ENCODE results near the gene RPS28. TPM values are rescaled to one million over a fixed set of nuclear protein-coding genes. Genes with fewer than 3 reads are reported as not detected.
A peak's percentile ranks its signal among the peaks of the same experiment; 100 is the strongest.
"Not testable (repeated sequence)": the region's sequence is repeated elsewhere in the genome, so short reads cannot be mapped to it uniquely, and the experiment has no call there.

The RPS28 gene
- total RNA-seq, 6 experiments from 2014 or later, result 1,135 to 1,536 (median 1,376) TPM

DNA sequence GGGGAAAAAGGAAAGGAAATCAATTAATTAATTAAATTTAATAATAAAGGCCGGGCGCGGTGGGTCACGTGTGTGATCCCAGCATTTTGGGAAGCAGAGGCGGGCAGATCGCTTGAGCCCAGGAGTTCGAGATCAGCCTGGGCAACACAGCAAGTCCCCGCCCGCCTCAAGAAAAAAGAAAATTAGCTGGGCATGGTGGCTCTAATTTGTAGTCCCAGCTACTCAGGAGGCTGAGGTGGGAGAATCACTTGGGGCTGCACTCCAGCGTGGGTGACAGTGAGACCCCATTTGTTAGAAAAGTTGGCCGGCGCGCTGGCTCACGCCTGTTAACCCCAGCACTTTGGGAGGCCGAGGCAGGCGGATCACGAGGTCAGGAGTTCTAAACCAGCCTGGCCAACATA is 12.4 kb upstream of the RPS28 start:
- peak overlapping the region; percentile 91 for H3K4me3 Mint-ChIP-seq
- TF ChIP-seq CTCF (IDR thresholded peaks at IDR 0.05), result no peak
- no peaks in the 10 kb centered on the region for H3K9me3 Mint-ChIP-seq
- H3K36me3 Mint-ChIP-seq (ENCODE audit: low read depth), result peaks cover 25% of the 10 kb centered on the region; the same call in 1 of the 2 replicates
- H3K4me1 Mint-ChIP-seq (ENCODE audit: low read depth), result peaks cover 23% of the 10 kb centered on the region
- no peaks in the 10 kb centered on the region; the same call in none of the 2 replicates for H3K27me3 Mint-ChIP-seq (ENCODE audit: insufficient read depth)
- DNase-seq, result no peak
- peak overlapping the region; percentile 77 for H3K27ac Mint-ChIP-seq

- Mint-ChIP-seq H3K9me3 (no peaks in the 10 kb centered on the region), H3K27me3 (ENCODE audit: insufficient read depth) (no peaks in the 10 kb centered on the region; the same call in 1 of the 2 replicates), H3K27ac (no peak overlapping the region), H3K4me1 (ENCODE audit: low read depth) (peaks cover 23% of the 10 kb centered on the region), H3K4me3 (no peak overlapping the region), H3K36me3 (ENCODE audit: low read depth) (peaks cover 30% of the 10 kb centered on the region; the same call in 1 of the 2 replicates)
- peak; percentile 0 for DNase-seq
- TF ChIP-seq CTCF (IDR thresholded peaks at IDR 0.05), result no peak
Measured at GRCh38 chr19:8310342-8311055, 10.8 kb upstream of the RPS28 start.

DNA sequence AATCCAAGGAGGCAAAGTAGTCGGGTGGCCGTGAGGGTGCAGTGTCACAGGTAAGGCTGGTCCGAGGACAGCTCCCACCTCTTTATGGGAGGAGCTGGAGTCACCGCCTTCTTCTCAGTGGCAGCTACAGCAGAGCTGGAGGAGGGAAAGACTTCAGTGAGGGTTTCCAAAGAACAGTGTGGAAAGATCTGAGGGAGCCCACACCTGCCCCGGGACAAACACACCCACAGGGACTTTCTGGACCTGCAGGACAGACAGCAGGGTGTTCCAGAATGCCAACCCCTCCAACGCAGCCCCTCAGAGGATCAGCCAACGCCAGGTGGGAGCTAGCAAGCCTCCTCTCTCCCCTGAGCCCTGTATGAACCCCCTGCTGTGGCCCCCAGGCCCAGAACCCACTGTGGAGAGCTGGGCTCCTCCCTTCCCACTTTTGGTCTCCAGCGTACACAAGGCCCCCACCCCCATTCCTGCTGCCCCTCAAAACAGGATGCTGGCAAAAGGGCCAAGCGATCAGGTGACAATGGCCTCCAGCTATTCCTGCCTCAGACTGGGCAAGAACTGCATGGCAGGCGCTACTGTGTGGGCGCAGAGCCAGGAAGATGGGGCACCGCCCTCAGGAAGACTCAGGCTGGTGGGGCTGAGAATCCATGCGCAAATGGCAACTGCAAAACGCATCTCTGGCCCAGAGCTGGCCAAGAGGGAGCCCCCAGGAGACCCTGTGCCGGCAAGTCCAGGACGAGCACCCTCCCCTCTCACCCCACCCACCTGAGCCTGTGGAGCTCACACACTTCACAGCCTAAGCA is 9.6 kb upstream of the RPS28 start:
- Mint-ChIP-seq H3K27me3 (ENCODE audit: insufficient read depth) (no peaks in the 10 kb centered on the region; the same call in 1 of the 2 replicates), H3K36me3 (ENCODE audit: low read depth) (peaks cover 27% of the 10 kb centered on the region; the same call in 1 of the 2 replicates), H3K4me3 (no peak overlapping the region), H3K9me3 (no peaks in the 10 kb centered on the region), H3K4me1 (ENCODE audit: low read depth) (peaks cover 21% of the 10 kb centered on the region), H3K27ac (no peak overlapping the region)
- no peak for TF ChIP-seq CTCF (IDR thresholded peaks at IDR 0.05)
- DNase-seq, result peak; percentile 0

GRCh38 chr19:8314981-8315640 is 6.2 kb upstream of the RPS28 start:
- H3K4me3 Mint-ChIP-seq; H3K27ac Mint-ChIP-seq; H3K4me1 Mint-ChIP-seq (ENCODE audit: low read depth); H3K27me3 Mint-ChIP-seq (ENCODE audit: insufficient read depth); H3K9me3 Mint-ChIP-seq; DNase-seq: not testable (repeated sequence)
- peaks cover 12% of the 10 kb centered on the region for H3K36me3 Mint-ChIP-seq (ENCODE audit: low read depth)

- no peaks in the 10 kb centered on the region for H3K9me3 Mint-ChIP-seq
- DNase-seq, result no peak
- no peak for TF ChIP-seq CTCF (IDR thresholded peaks at IDR 0.05)
- peaks cover 12% of the 10 kb centered on the region for H3K4me1 Mint-ChIP-seq (ENCODE audit: low read depth)
- no peak overlapping the region for H3K27ac Mint-ChIP-seq
- H3K27me3 Mint-ChIP-seq (ENCODE audit: insufficient read depth), result no peaks in the 10 kb centered on the region; the same call in 1 of the 2 replicates
- peaks cover 18% of the 10 kb centered on the region for H3K36me3 Mint-ChIP-seq (ENCODE audit: low read depth)
- no peak overlapping the region for H3K4me3 Mint-ChIP-seq
Measured at GRCh38 chr19:8316351-8317125, 4.8 kb upstream of the RPS28 start.

- not testable (repeated sequence) for H3K4me3 Mint-ChIP-seq; DNase-seq; H3K27me3 Mint-ChIP-seq (ENCODE audit: insufficient read depth); H3K27ac Mint-ChIP-seq; H3K9me3 Mint-ChIP-seq
- H3K4me1 Mint-ChIP-seq (ENCODE audit: low read depth), result peaks cover 20% of the 10 kb centered on the region
- H3K36me3 Mint-ChIP-seq (ENCODE audit: low read depth), result peaks cover 33% of the 10 kb centered on the region
Measured at GRCh38 chr19:8318835-8319234, 2.5 kb upstream of the RPS28 start.

All from HFFc6 (cell line).